K562 (cell line): ENCODE measurements around the gene FOXK2. TPM values are rescaled to one million over a fixed set of nuclear protein-coding genes. Genes with fewer than 3 reads are reported as not detected.

Experiments used
- ATAC-seq: fragments of 200-7000 bp; cut with Tn5 transposase; 3 replicates; pipeline ENCODE4 v1.9.1; 2020; ENCODE audit warnings: moderate library complexity
- BruUV-seq: library from RNA; stranded (reverse); fragments of 400-500 nt; replicated peaks from 2 replicates; lab custom pipeline; 2021; lab: Mats Ljungman, UMichigan
- CTCF ChIA-PET: fragments of 300-600 bp; formaldehyde crosslinking; extraction: SDS; loops from one replicate; lab custom pipeline; 2021; ENCODE audit warnings: low intra/inter-chr PET ratio; lab: Yijun Ruan, JAX
- POLR2A ChIA-PET: fragments of 300-600, 350-650 bp; sonication (Branson Sonifier 250); formaldehyde crosslinking; extraction: SDS; loops from one replicate; lab custom pipeline; 2021; ENCODE audit warnings: antibody characterized with exemption, inconsistent platforms; lab: Yijun Ruan, JAX
- DNase-seq, 4 experiments: peaks; one replicate each; pipeline versions ENCODE4 v3.0.0 to v3.0.0-alpha.2; 2011 to 2018; ENCODE audit warnings: low spot score in 3 of 4, mixed read lengths in 3 of 4; ENCODE audit errors: extremely low read depth in 1 of 4
- FAIRE-seq: peaks from 2 replicates; lab custom pipeline; 2011; peaks lifted over from hg19 to GRCh38; lab: Jason Lieb, UNC
- H2AFZ ChIP-seq: 2 replicates; pipeline ENCODE4 v1.6.0; 2011; ENCODE audit warnings: low read depth, low read length, control low read depth, inconsistent platforms
- H3K27ac ChIP-seq: fragments of 200-600 bp; 3 replicates; pipeline ENCODE4 v1.8.0; 2011; ENCODE audit warnings: low read depth, mild to moderate bottlenecking, control low read depth, inconsistent platforms, low read length, moderate library complexity, mixed read lengths; ENCODE audit errors: extremely low read depth
- H3K27me3 ChIP-seq, 2 experiments: fragments of 300-600 bp in 1 of 2; 2 replicates in 1 of 2; 3 replicates in 1 of 2; pipeline versions ENCODE4 v1.6.0 to v1.8.0; 2011; ENCODE audit warnings: inconsistent platforms in 2 of 2, low read length in 2 of 2, mild to moderate bottlenecking in 1 of 2, mixed read lengths in 1 of 2, moderate library complexity in 1 of 2; ENCODE audit not compliant: control insufficient read depth in 2 of 2, insufficient read depth in 2 of 2
- H3K36me3 ChIP-seq: fragments of 300-600 bp; 3 replicates; pipeline ENCODE4 v1.8.0; 2011; ENCODE audit warnings: mild to moderate bottlenecking, low read length, inconsistent platforms; ENCODE audit not compliant: control insufficient read depth, insufficient read depth
- H3K4me1 ChIP-seq, 2 experiments: fragments of 200-600 bp in 1 of 2; replicated peaks in 1 of 2; 2 replicates in 1 of 2; 3 replicates in 1 of 2; pipeline versions ENCODE4 v1.5.1 to v1.8.0; 2011; ENCODE audit warnings: inconsistent platforms in 2 of 2, low read length in 2 of 2, mild to moderate bottlenecking in 1 of 2, mixed read lengths in 1 of 2, moderate library complexity in 1 of 2; ENCODE audit not compliant: control insufficient read depth in 2 of 2, insufficient read depth in 2 of 2
- H3K4me2 ChIP-seq: 2 replicates; pipeline ENCODE4 v1.6.1; 2011; ENCODE audit warnings: low read length, control low read depth, inconsistent platforms, mixed read lengths; ENCODE audit not compliant: insufficient read depth
- H3K4me3 ChIP-seq: fragments of 200-600 bp; sonication (generic), shearing (Covaris generic); 2 replicates; pipeline ENCODE4 v1.5.1; 2016; ENCODE audit warnings: control low read depth, inconsistent platforms
- H3K79me2 ChIP-seq: fragments of 200-600 bp; 3 replicates; pipeline ENCODE4 v1.8.0; 2011; ENCODE audit warnings: low read length, inconsistent platforms; ENCODE audit not compliant: control insufficient read depth, insufficient read depth
- H3K9ac ChIP-seq, 2 experiments: 2 replicates each; pipeline versions ENCODE4 v1.6.0 to v1.6.1; 2011; ENCODE audit warnings: low read depth in 2 of 2, low read length in 2 of 2, control low read depth in 1 of 2, inconsistent platforms in 1 of 2, mild to moderate bottlenecking in 1 of 2, mixed read lengths in 1 of 2; ENCODE audit not compliant: insufficient read depth in 1 of 2
- H3K9me1 ChIP-seq: one replicate; pipeline ENCODE4 v1.6.0; 2011; ENCODE audit warnings: inconsistent platforms, mild to moderate bottlenecking, low read length, moderate library complexity; ENCODE audit not compliant: control insufficient read depth, insufficient read depth
- H3K9me3 ChIP-seq: replicated peaks from 2 replicates; pipeline ENCODE4 v1.5.1; 2011; ENCODE audit warnings: low read depth, low read length, inconsistent platforms; ENCODE audit not compliant: control insufficient read depth, insufficient read depth
- H4K20me1 ChIP-seq: replicated peaks from 2 replicates; pipeline ENCODE4 v1.6.1; 2011; ENCODE audit warnings: low read length, inconsistent platforms, mixed read lengths; ENCODE audit not compliant: control insufficient read depth, insufficient read depth
- BRF2 ChIP-seq: IDR thresholded peaks from 3 replicates; pipeline ENCODE4 v1.6.1; 2011; ENCODE audit warnings: borderline replicate concordance, mild to moderate bottlenecking; ENCODE audit not compliant: insufficient read length, insufficient read depth
- FOXO4 ChIP-seq: fragments of 450-650 bp; formaldehyde crosslinking; IDR thresholded peaks from 2 replicates; pipeline ENCODE4 v1.4.0; 2020; ENCODE audit warnings: mild to moderate bottlenecking, moderate library complexity
- GABPB2 ChIP-seq: fragments of 250-450 bp; sonication (Bioruptor Pico); conservative IDR thresholded peaks from 2 replicates; pipeline ENCODE4 v1.5.1; 2021; ENCODE audit warnings: mild to moderate bottlenecking
- NCOA2 ChIP-seq, 2 experiments: fragments of 450-650 bp; IDR thresholded peaks; 2 replicates each; pipeline ENCODE4 v1.6.1; 2018; ENCODE audit warnings: mild to moderate bottlenecking in 2 of 2, moderate library complexity in 1 of 2; ENCODE audit not compliant: partially characterized antibody in 2 of 2
- NR1H2 ChIP-seq: sonication (generic); formaldehyde crosslinking; IDR thresholded peaks from 2 replicates; pipeline ENCODE4 v1.4.0; 2020; ENCODE audit warnings: mild to moderate bottlenecking, missing genetic modification reagents
- SMC3 ChIP-seq: conservative IDR thresholded peaks from 2 replicates; pipeline ENCODE4 v1.6.1; 2011; ENCODE audit warnings: low read depth, low read length, improper control_type of control experiment; ENCODE audit not compliant: insufficient read depth
- STAT6 ChIP-seq: sonication (generic); formaldehyde crosslinking; IDR thresholded peaks from 2 replicates; pipeline ENCODE4 v1.8.1; 2023; ENCODE audit warnings: mild to moderate bottlenecking, missing genetic modification reagents
- TBP ChIP-seq: optimal IDR thresholded peaks from 2 replicates; pipeline ENCODE3; 2011; ENCODE audit warnings: low read depth, low read length, improper control_type of control experiment
- ZNF431 ChIP-seq: sonication (generic); formaldehyde crosslinking; IDR thresholded peaks from 2 replicates; pipeline ENCODE4 v1.8.0; 2022; ENCODE audit warnings: mild to moderate bottlenecking, missing genetic modification reagents
- ZNF644 ChIP-seq: fragments of 200-800 bp; sonication (Bioruptor generic); IDR thresholded peaks from 2 replicates; pipeline ENCODE4 v1.6.1; 2016; ENCODE audit warnings: low read depth, missing genetic modification characterization, missing compliant biosample characterization
- WGBS: fragments of 100-300 bp; shearing (Covaris generic); methylation state at CpG from one replicate; pipeline ENCODE4 v1.1.6; 2016; ENCODE audit warnings: low coverage, mixed read lengths; ENCODE audit not compliant: insufficient coverage; ENCODE audit errors: missing lambda C conversion rate; 5-methylcytosine and 5-hydroxymethylcytosine counted together
- in situ Hi-C: fragments of 300-500 bp; cut with MboI; formaldehyde crosslinking; loops from 4 replicates; pipeline ENCODE4 v1.15.0; 2018; ENCODE audit warnings: inconsistent platforms, mixed read lengths
- intact Hi-C: fragments of 100-400 bp; cut with micrococcal nuclease; formaldehyde crosslinking; loops from 2 replicates; pipeline ENCODE4 v1.14.2; 2022
- polyA plus RNA-seq, 8 experiments: library from polyadenylated mRNA; depleted of rRNA in 4 of 8; stranded (reverse) in 5 of 8; unstranded in 3 of 8; fragments of >200 nt; fragmentation: Nextera tagmentation in 2 of 8; fragmentation: Illumina TruSeq in 1 of 8; extraction: Ambion mirVana in 2 of 8; extraction: Trizol in 1 of 8; gene quantifications; 2 replicates each; pipeline versions ENCODE4 v1.2.1 to v1.2.3, GENCODE V29; 2011 to 2014; ENCODE audit warnings: inconsistent platforms in 1 of 8, missing spikeins in 1 of 8
- total RNA-seq, 7 experiments: library from RNA; depleted of rRNA in 6 of 7; stranded (reverse); fragments of >200 nt in 6 of 7; fragmentation: Illumina TruSeq in 2 of 7; extraction: Trizol in 2 of 7; gene quantifications; 2 replicates each; pipeline versions ENCODE4 v1.2.1 to v1.2.3, GENCODE V29; 2011 to 2021; ENCODE audit warnings: low replicate concordance in 1 of 7
- TF ChIP-seq, protein P1 (sequence below): fragments of 250-450 bp; sonication (Bioruptor Pico); IDR thresholded peaks from 2 replicates; pipeline ENCODE4 v1.8.0; 2021; ENCODE audit warnings: borderline replicate concordance, mild to moderate bottlenecking, moderate library complexity; ENCODE audit not compliant: poor library complexity, severe bottlenecking
- TF ChIP-seq, protein P2 (sequence below): fragments of 450-650 bp; formaldehyde crosslinking; conservative IDR thresholded peaks from 2 replicates; pipeline ENCODE4 v1.4.0; 2022; ENCODE audit warnings: mild to moderate bottlenecking, missing genetic modification characterization

FOXK2 gene
- total and polyA plus RNA-seq, 9 of the 15 experiments (the other 6 are each of a cell fraction or from before 2014, with no cell fraction given): 3.0 to 86.0 (median 44.1) TPM

- Histone ChIP-seq H3K9me1 (no peaks in the 10 kb centered on the region), H3K27me3 (no peaks in the 10 kb centered on the region), H3K27ac (peak overlapping the region; percentile 73), H3K4me2 (peak overlapping the region; percentile 78), H3K4me3 (peak overlapping the region; percentile 94), H3K79me2 (peaks cover 55% of the 10 kb centered on the region), H3K4me1 (peaks cover 19 to 27% of the 10 kb centered on the region in 2 experiments), H3K9ac (peak overlapping the region; percentile 75 to 99), H2AFZ (peak overlapping the region; percentile 45; the same call in 1 of the 2 replicates), H4K20me1 (peaks cover 25% of the 10 kb centered on the region), H3K36me3 (peaks cover 22% of the 10 kb centered on the region; the same call in 2 of the 3 replicates), H3K9me3 (peaks cover 1% of the 10 kb centered on the region; the same call in 1 of the 2 replicates)
- in situ Hi-C loops (no loop called here), intact Hi-C loops (loop anchor here (1.0 kb wide), 2 partner anchors 26 to 62 kb away; partner anchors contain the start of gene NARF)
- no TSS peak for BruUV-seq
- FAIRE-seq: peak; percentile 73
- CTCF ChIA-PET: no interaction called here
- peak in 2 of 4 experiments; percentile 45 to 49 for DNase-seq
- POLR2A ChIA-PET: interaction anchor here (1.0 to 2.8 kb wide), 17 partner anchors 9 to 103 kb away, joined by 3 to 18 read pairs (median 5); partner anchors contain the start of gene NARF
- under 1% methylated on average over 68 of the region's 94 CpGs for WGBS
- peak; percentile 45 for ATAC-seq
- TF ChIP-seq, protein P1, sequence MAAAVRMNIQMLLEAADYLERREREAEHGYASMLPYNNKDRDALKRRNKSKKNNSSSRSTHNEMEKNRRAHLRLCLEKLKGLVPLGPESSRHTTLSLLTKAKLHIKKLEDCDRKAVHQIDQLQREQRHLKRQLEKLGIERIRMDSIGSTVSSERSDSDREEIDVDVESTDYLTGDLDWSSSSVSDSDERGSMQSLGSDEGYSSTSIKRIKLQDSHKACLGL (CRISPR knock-in tag): no peak
- TF ChIP-seq FOXO4 (CRISPR knock-in tag) (no peak), STAT6 (CRISPR knock-in tag) (no peak), NR1H2 (peak; percentile 57; the same call in 1 of the 2 replicates), ZNF431 (CRISPR knock-in tag) (no peak), ZNF644 (no peak), GABPB2 (CRISPR knock-in tag) (no peak), TBP (peak; percentile 36), BRF2 (no peak), NCOA2 (IDR thresholded peaks at IDR 0.05; ENCODE audit: partially characterized antibody in 2 of 2) (no peak), SMC3 (no peak)
- TF ChIP-seq, protein P2, sequence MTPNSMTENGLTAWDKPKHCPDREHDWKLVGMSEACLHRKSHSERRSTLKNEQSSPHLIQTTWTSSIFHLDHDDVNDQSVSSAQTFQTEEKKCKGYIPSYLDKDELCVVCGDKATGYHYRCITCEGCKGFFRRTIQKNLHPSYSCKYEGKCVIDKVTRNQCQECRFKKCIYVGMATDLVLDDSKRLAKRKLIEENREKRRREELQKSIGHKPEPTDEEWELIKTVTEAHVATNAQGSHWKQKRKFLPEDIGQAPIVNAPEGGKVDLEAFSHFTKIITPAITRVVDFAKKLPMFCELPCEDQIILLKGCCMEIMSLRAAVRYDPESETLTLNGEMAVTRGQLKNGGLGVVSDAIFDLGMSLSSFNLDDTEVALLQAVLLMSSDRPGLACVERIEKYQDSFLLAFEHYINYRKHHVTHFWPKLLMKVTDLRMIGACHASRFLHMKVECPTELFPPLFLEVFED (CRISPR knock-in tag): no peak
Measured at GRCh38 chr17:82519971-82520903, 705 bp downstream of the FOXK2 start.
